GM12864 (cell line): ENCODE data around the gene LCE2D.
"Not testable (repeated sequence)": the region's sequence is repeated elsewhere in the genome, so short reads cannot be mapped to it uniquely, and the experiment has no call there.

Experiments
- DNase-seq: peaks from one replicate; pipeline ENCODE4 v3.0.0-alpha.2; 2011; ENCODE audit warnings: low read depth
- H3K4me3 ChIP-seq: 2 replicates; pipeline ENCODE4 v1.5.1; 2011; ENCODE audit warnings: mild to moderate bottlenecking, low read depth, low read length, control low read depth
- CTCF ChIP-seq: IDR thresholded peaks from 2 replicates; pipeline ENCODE4 v1.5.1; 2011; ENCODE audit warnings: low read depth, mild to moderate bottlenecking, moderate library complexity, low read length, control low read depth, inconsistent platforms; ENCODE audit errors: missing control alignments

The LCE2D gene

GRCh38 chr1:152658649-152659048 lies 4.5 kb upstream of the LCE2D start:
- no peak for DNase-seq
- no peak for TF ChIP-seq CTCF
- no peak overlapping the region for H3K4me3 ChIP-seq

GRCh38 chr1:152666171-152666570 lies 3.0 kb downstream of the LCE2D start:
- DNase-seq, H3K4me3 ChIP-seq: not testable (repeated sequence)

GRCh38 chr1:152667648-152668047 lies 4.5 kb downstream of the LCE2D start:
- DNase-seq = no peak
- TF ChIP-seq CTCF = no peak
- no peak overlapping the region for H3K4me3 ChIP-seq

- no peak overlapping the region for H3K4me3 ChIP-seq
- DNase-seq = no peak
- TF ChIP-seq CTCF = no peak
Observed at GRCh38 chr1:152673016-152673415, 9.8 kb downstream of the LCE2D start.

- not testable (repeated sequence) for DNase-seq, H3K4me3 ChIP-seq
Observed at GRCh38 chr1:152674983-152675382, 11.8 kb downstream of the LCE2D start, which contains the start of gene LCE2C. TSS of gene LCE2C (plus strand) at chr1:152675279. CDS start at chr1:152676016, 737 bp downstream.

- no peak for TF ChIP-seq CTCF
- H3K4me3 ChIP-seq = no peak overlapping the region
- DNase-seq = no peak
Observed at GRCh38 chr1:152679459-152679858, 16.3 kb downstream of the LCE2D start.

- H3K4me3 ChIP-seq = no peak overlapping the region
- no peak for DNase-seq
- no peak for TF ChIP-seq CTCF
Observed at GRCh38 chr1:152681616-152682015, 18.4 kb downstream of the LCE2D start.

GRCh38 chr1:152683846-152684245 lies 20.7 kb downstream of the LCE2D start:
- DNase-seq = no peak
- H3K4me3 ChIP-seq = no peak overlapping the region
- no peak for TF ChIP-seq CTCF

GRCh38 chr1:152685823-152686222 lies 22.6 kb downstream of the LCE2D start, which contains the start of gene LCE2B:
TSS of gene LCE2B (plus strand) at chr1:152686123. CDS start at chr1:152686844, 721 bp downstream.
- not testable (repeated sequence) for H3K4me3 ChIP-seq, DNase-seq
